ENCODE results near the gene RFC4.

GRCh38 chr3:186785495-186786018 is 20.7 kb downstream of the RFC4 start:
- TF ChIP-seq CREB1 (CRISPR knock-in tag; IDR thresholded peaks at IDR 0.05; ENCODE audit: low read depth) (no peak), EZH2 (IDR thresholded peaks at IDR 0.05; ENCODE audit: low read depth, unreplicated experiment) (no peak), POLR2AphosphoS5 (IDR thresholded peaks at IDR 0.05; ENCODE audit: low read depth) (peak; percentile 41; the same call in 1 of the 2 replicates), CTCF (conservative IDR thresholded peaks at IDR 0.05; ENCODE audit: low read depth in 2 of 2) (no peak)
